ENCODE measurements around the gene MBD3L1.

MBD3L1 gene

GRCh38 chr19:8832132-8833021 is at the start of gene MBD3L1, which contains the start of gene ZNF558:
TSS of gene MBD3L1 (plus strand) at chr19:8832377. CDS start at chr19:8842679, 10,302 bp downstream.
TSS of gene ZNF558 (minus strand) at chr19:8832304. CDS start at chr19:8822659, 9,645 bp downstream.
- H3K79me2 ChIP-seq (ENCODE audit: insufficient read depth, low read length) = no peaks in the 10 kb centered on the region
- H2AFZ ChIP-seq (ENCODE audit: low read length) = no peak within 1 kb of the TSS
- peak within 1 kb of the TSS; percentile 76 for H3K9ac ChIP-seq (ENCODE audit: low read length)
- H3K36me3 ChIP-seq (ENCODE audit: insufficient read depth, low read length) = peaks cover 4% of the 10 kb centered on the region; the same call in 1 of the 2 replicates
- peak within 1 kb of the TSS; percentile 83 for H3K4me2 ChIP-seq (ENCODE audit: low read length)
- no peak for TF ChIP-seq EZH2 (IDR thresholded peaks at IDR 0.05; ENCODE audit: borderline replicate concordance, low read length)
- TF ChIP-seq CTCF (IDR thresholded peaks at IDR 0.05; ENCODE audit: low read length) = no peak
- H3K4me3 ChIP-seq (ENCODE audit: low read depth, low read length, poor library complexity, severe bottlenecking) = peak within 1 kb of the TSS; percentile 75
- peak within 1 kb of the TSS; percentile 49 for H3K27ac ChIP-seq (ENCODE audit: low read depth, low read length, poor library complexity, severe bottlenecking)
- no peaks in the 10 kb centered on the region for H4K20me1 ChIP-seq (ENCODE audit: insufficient read depth, low read length)
- peaks cover 9% of the 10 kb centered on the region for H3K4me1 ChIP-seq (ENCODE audit: insufficient read depth, low read length, severe bottlenecking)
- no peaks in the 10 kb centered on the region for H3K9me2 ChIP-seq (ENCODE audit: low read depth, low read length)
- no peaks in the 10 kb centered on the region for H3K27me3 ChIP-seq (ENCODE audit: insufficient read depth, low read length)
- no peaks in the 10 kb centered on the region for H3K9me3 ChIP-seq (ENCODE audit: low read length)
- H3F3A ChIP-seq (ENCODE audit: insufficient read depth, low read length) = no peaks in the 10 kb centered on the region

GRCh38 chr19:8794823-8795222 is 37.4 kb upstream of the MBD3L1 start:
- TF ChIP-seq EZH2 (IDR thresholded peaks at IDR 0.05; ENCODE audit: borderline replicate concordance, low read length) (no peak), CTCF (IDR thresholded peaks at IDR 0.05; ENCODE audit: low read length) (no peak)
- Histone ChIP-seq H3F3A (ENCODE audit: insufficient read depth, low read length) (no peaks in the 10 kb centered on the region), H3K27ac (ENCODE audit: low read depth, low read length, poor library complexity, severe bottlenecking) (no peak overlapping the region), H3K4me3 (ENCODE audit: low read depth, low read length, poor library complexity, severe bottlenecking) (no peak overlapping the region), H3K79me2 (ENCODE audit: insufficient read depth, low read length) (no peaks in the 10 kb centered on the region), H3K4me2 (ENCODE audit: low read length) (no peak overlapping the region), H3K27me3 (ENCODE audit: insufficient read depth, low read length) (no peaks in the 10 kb centered on the region), H3K9me2 (ENCODE audit: low read depth, low read length) (no peaks in the 10 kb centered on the region), H3K9ac (ENCODE audit: low read length) (no peak overlapping the region), H3K36me3 (ENCODE audit: insufficient read depth, low read length) (no peaks in the 10 kb centered on the region), H3K4me1 (ENCODE audit: insufficient read depth, low read length, severe bottlenecking) (no peaks in the 10 kb centered on the region), H3K9me3 (ENCODE audit: low read length) (no peaks in the 10 kb centered on the region), H2AFZ (ENCODE audit: low read length) (no peak overlapping the region), H4K20me1 (ENCODE audit: insufficient read depth, low read length) (no peaks in the 10 kb centered on the region)

- Histone ChIP-seq H3F3A (ENCODE audit: insufficient read depth, low read length) (peaks cover 3% of the 10 kb centered on the region; the same call in 1 of the 2 replicates), H3K9me3 (ENCODE audit: low read length) (peaks cover 33% of the 10 kb centered on the region), H3K36me3 (ENCODE audit: insufficient read depth, low read length) (peaks cover 27% of the 10 kb centered on the region), H4K20me1 (ENCODE audit: insufficient read depth, low read length) (no peaks in the 10 kb centered on the region), H3K27ac (ENCODE audit: low read depth, low read length, poor library complexity, severe bottlenecking) (no peak overlapping the region), H3K79me2 (ENCODE audit: insufficient read depth, low read length) (no peaks in the 10 kb centered on the region), H2AFZ (ENCODE audit: low read length) (no peak overlapping the region), H3K4me2 (ENCODE audit: low read length) (no peak overlapping the region), H3K4me3 (ENCODE audit: low read depth, low read length, poor library complexity, severe bottlenecking) (no peak overlapping the region), H3K4me1 (ENCODE audit: insufficient read depth, low read length, severe bottlenecking) (no peaks in the 10 kb centered on the region), H3K27me3 (ENCODE audit: insufficient read depth, low read length) (no peaks in the 10 kb centered on the region), H3K9ac (ENCODE audit: low read length) (no peak overlapping the region), H3K9me2 (ENCODE audit: low read depth, low read length) (no peaks in the 10 kb centered on the region)
- no peak for TF ChIP-seq EZH2 (IDR thresholded peaks at IDR 0.05; ENCODE audit: borderline replicate concordance, low read length)
- no peak for TF ChIP-seq CTCF (IDR thresholded peaks at IDR 0.05; ENCODE audit: low read length)
These were observed 25.5 kb upstream of the MBD3L1 start for GRCh38 chr19:8806661-8807060.
